Chondrocyte (in vitro differentiated cells): ENCODE data around the gene CYP3A4. TPM values are rescaled to one million over a fixed set of nuclear protein-coding genes. Genes with fewer than 3 reads are reported as not detected.
"Not testable (repeated sequence)": the region's sequence is repeated elsewhere in the genome, so short reads cannot be mapped to it uniquely, and the experiment has no call there.

ENCODE experiments used
- DNase-seq: peaks from one replicate; pipeline ENCODE4 v3.0.0; 2021; ENCODE audit warnings: mixed read lengths, low spot score
- H3K27ac Mint-ChIP-seq: one replicate; pipeline ENCODE4 v1.8.0; 2021; ENCODE audit warnings: mild to moderate bottlenecking, moderate library complexity, mixed read lengths; ENCODE audit not compliant: unreplicated experiment
- H3K27me3 Mint-ChIP-seq: 2 replicates; pipeline ENCODE4 v1.8.0; 2021; ENCODE audit warnings: low read depth, mixed read lengths
- H3K36me3 Mint-ChIP-seq: 2 replicates; pipeline ENCODE4 v1.8.0; 2021; ENCODE audit warnings: low read depth, mixed read lengths
- H3K4me1 Mint-ChIP-seq: 2 replicates; pipeline ENCODE4 v1.8.0; 2021; ENCODE audit warnings: low read depth, mild to moderate bottlenecking, mixed read lengths
- H3K4me3 Mint-ChIP-seq: one replicate; pipeline ENCODE4 v1.8.0; 2021; ENCODE audit warnings: mild to moderate bottlenecking, moderate library complexity, mixed read lengths; ENCODE audit not compliant: unreplicated experiment
- H3K9me3 Mint-ChIP-seq: 2 replicates; pipeline ENCODE4 v1.8.0; 2021; ENCODE audit warnings: low read depth, mixed read lengths
- total RNA-seq: library from RNA; stranded (reverse); gene quantifications from 3 replicates; pipeline ENCODE4 v1.2.1, GENCODE V29; 2021
- TF ChIP-seq, protein P1 (sequence below): fragments of 200-600 bp; sonication (generic); IDR thresholded peaks from 2 replicates; pipeline ENCODE4 v1.5.0; 2021; ENCODE audit warnings: antibody characterized with exemption, mild to moderate bottlenecking, moderate library complexity

Gene CYP3A4
- total RNA-seq, 1 donor from 2014 or later = not detected

DNA sequence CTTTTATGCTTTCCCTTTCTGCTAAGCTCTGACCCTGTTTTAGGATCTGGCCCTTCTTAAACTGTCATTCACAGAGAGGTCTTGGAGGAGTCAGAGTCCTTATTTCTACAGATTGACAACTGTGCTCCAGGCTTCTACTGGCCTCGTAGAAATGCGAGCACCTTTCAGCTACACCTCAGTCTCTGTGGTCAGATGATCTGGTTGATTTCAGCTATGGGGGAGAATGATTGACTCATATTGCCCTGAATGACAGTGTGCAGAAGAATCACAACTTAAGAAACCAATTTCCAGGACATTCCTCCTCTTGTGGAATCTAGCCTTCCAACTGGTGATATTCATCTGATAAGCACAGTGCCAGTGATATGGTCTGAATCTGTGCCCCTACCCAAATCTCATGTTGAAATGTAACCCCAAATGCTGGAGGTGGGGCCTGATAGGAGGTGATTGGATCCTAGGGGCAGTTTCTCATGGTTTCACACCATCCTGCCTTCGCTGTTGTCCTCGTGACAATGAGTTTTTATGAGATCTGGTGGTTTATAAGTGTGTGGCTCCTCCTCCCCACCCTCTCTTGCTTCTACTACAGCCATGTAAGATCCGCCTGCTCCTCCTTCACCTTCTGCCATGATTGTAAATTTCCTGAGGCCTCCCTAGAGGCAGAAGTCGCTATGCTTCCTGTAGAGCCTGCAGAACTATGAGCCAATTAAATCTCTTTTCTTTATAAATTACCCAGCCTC lies 35.0 kb downstream of the CYP3A4 start:
- Mint-ChIP-seq H3K27me3 (peaks cover 21% of the 10 kb centered on the region), H3K36me3 (peaks cover 2% of the 10 kb centered on the region), H3K4me3 (no peak overlapping the region), H3K27ac (no peak overlapping the region), H3K4me1 (no peaks in the 10 kb centered on the region), H3K9me3 (peaks cover 12% of the 10 kb centered on the region)
- DNase-seq = no peak
- TF ChIP-seq, protein P1, sequence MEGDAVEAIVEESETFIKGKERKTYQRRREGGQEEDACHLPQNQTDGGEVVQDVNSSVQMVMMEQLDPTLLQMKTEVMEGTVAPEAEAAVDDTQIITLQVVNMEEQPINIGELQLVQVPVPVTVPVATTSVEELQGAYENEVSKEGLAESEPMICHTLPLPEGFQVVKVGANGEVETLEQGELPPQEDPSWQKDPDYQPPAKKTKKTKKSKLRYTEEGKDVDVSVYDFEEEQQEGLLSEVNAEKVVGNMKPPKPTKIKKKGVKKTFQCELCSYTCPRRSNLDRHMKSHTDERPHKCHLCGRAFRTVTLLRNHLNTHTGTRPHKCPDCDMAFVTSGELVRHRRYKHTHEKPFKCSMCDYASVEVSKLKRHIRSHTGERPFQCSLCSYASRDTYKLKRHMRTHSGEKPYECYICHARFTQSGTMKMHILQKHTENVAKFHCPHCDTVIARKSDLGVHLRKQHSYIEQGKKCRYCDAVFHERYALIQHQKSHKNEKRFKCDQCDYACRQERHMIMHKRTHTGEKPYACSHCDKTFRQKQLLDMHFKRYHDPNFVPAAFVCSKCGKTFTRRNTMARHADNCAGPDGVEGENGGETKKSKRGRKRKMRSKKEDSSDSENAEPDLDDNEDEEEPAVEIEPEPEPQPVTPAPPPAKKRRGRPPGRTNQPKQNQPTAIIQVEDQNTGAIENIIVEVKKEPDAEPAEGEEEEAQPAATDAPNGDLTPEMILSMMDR = no peak

DNA sequence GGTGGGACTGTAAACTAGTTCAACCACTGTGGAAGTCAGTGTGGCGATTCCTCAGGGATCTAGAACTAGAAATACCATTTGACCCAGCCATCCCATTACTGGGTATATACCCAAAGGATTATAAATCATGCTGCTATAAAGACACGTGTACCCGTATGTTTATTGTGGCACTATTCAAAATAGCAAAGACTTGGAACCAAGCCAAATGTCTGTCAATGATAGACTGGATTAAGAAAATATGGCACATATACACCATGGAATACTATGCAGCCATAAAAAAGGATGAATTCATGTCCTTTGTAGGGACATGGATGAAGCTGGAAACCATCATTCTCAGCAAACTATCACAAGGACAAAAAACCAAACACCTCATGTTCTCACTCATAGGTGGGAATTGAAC lies 37.1 kb downstream of the CYP3A4 start:
- not testable (repeated sequence) for H3K4me1 Mint-ChIP-seq, H3K9me3 Mint-ChIP-seq, DNase-seq, H3K36me3 Mint-ChIP-seq, H3K4me3 Mint-ChIP-seq, H3K27ac Mint-ChIP-seq
- H3K27me3 Mint-ChIP-seq = peaks cover 14% of the 10 kb centered on the region

DNA sequence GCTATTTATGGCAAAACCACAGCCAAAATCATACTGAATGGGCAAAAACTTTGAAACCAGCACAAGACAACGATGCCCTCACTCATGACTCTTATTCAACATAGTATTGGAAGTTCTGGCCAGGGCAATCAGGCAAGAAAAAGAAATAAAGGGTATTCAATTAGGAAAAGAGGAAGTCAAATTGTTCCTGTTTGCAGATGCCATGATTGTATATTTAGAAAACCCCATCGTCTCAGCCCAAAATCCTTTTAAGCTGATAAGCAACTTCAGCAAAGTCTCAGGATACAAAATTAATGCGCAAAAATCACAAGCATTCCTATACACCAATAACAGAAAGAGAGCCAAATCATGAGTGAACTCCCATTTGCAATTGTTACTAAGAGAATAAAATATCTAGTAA lies 38.6 kb downstream of the CYP3A4 start:
- not testable (repeated sequence) for H3K4me1 Mint-ChIP-seq, H3K36me3 Mint-ChIP-seq, DNase-seq, H3K4me3 Mint-ChIP-seq, H3K27ac Mint-ChIP-seq, H3K9me3 Mint-ChIP-seq
- peaks cover 14% of the 10 kb centered on the region for H3K27me3 Mint-ChIP-seq

DNA sequence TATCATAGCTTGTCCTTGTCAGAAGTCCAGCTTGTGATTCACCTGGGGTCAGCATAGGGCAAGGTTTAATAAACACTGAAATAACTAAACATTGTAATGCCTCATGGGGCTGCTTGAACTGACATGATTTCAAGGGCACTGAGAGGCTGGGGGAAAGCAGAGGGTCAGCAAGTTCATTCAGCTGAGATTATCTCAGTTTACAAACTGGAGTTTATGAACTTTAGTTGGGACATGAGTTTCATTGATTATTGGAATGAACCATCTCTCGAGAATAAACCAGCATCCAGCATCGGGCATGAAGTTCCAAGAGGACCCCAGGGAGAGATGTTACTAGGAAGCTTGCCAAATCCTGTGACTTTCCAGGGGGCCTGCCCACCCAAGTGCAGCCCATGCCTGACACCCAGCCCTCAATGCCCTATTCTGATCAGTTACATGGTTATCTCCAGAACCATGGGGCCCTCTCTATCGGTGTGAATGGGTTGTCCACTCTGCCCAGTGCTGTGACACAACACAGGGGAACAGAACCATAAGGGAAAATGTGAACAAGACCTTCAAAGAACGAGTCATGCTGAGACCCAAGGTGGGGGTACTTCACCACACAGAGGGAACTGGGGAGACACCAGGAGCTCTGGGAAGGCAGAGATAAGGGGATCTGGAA lies 41.1 kb downstream of the CYP3A4 start:
- Mint-ChIP-seq H3K36me3 (peaks cover 3% of the 10 kb centered on the region), H3K4me1 (no peaks in the 10 kb centered on the region), H3K27ac (no peak overlapping the region), H3K4me3 (no peak overlapping the region), H3K9me3 (peaks cover 9% of the 10 kb centered on the region), H3K27me3 (peaks cover 13% of the 10 kb centered on the region)
- DNase-seq = no peak
- TF ChIP-seq, protein P1 = no peak

DNA sequence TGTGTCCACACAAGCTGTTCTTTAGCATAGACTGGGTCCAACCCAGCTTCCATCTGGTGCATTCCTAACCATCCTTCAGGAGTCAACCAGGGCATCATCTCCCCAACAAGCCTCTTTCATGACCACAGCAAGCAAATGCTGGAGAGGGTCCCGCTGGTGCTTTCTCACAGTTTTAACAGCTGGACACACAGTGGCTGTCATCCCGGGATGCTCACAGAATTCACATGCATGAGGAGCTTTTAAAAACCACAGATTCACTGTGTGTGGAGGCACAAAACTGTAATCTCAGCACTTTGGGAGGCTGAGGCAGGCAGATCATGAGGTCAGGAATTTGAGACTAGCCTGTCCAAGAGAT lies 42.6 kb downstream of the CYP3A4 start:
- peaks cover 9% of the 10 kb centered on the region for H3K9me3 Mint-ChIP-seq
- TF ChIP-seq, protein P1 = no peak
- no peak for DNase-seq
- H3K36me3 Mint-ChIP-seq = peaks cover 3% of the 10 kb centered on the region
- H3K27me3 Mint-ChIP-seq = peaks cover 12% of the 10 kb centered on the region
- no peak overlapping the region for H3K27ac Mint-ChIP-seq
- no peak overlapping the region for H3K4me3 Mint-ChIP-seq
- H3K4me1 Mint-ChIP-seq = no peaks in the 10 kb centered on the region

DNA sequence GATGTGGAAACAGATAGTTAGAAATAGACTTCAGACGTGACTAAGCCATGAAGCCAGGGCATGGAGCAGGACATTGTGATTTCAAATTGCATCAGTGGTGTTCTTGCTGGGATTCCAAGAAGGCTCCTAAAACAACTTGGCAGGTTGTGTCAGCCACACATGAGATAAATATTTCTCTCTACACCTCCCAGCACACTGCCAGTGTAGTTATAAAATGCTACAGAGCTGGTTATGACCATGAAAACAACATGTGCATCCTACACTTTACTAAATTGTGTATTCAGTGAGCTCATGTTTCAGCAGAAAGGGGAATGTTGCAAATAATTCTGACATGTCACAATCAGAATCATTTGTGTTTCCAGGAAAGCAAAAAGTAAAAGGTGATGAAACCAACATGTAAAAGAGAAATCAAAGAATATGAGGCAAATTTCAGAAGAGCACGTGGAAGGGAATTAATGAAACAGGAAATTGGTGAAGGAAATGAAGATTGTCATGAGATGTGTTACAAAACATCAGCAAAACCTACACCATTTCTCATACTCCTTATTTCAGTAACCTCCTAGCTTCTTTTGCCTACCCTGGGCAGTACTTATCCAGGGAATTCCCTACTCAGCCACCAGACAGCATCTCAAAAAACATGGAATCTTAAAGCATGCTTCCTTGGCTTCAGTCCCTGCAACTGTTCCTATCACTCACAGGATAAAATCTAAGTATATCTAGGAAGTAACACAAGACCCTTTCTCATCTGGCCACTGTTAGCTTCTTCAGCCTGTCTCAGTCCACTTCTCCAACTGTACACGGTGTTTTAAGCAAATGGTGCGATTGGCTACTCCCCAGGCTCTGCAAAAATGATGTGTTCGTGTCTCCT lies 43.2 kb downstream of the CYP3A4 start:
- TF ChIP-seq, protein P1 = no peak
- H3K36me3 Mint-ChIP-seq = peaks cover 2% of the 10 kb centered on the region
- no peak overlapping the region for H3K4me3 Mint-ChIP-seq
- H3K9me3 Mint-ChIP-seq = peaks cover 6% of the 10 kb centered on the region
- H3K27me3 Mint-ChIP-seq = peaks cover 12% of the 10 kb centered on the region
- DNase-seq = no peak
- no peaks in the 10 kb centered on the region for H3K4me1 Mint-ChIP-seq
- no peak overlapping the region for H3K27ac Mint-ChIP-seq
